Endothelial cell of umbilical vein (primary cell): ENCODE measurements around the gene TAS1R3. TPM values are rescaled to one million over a fixed set of nuclear protein-coding genes. Genes with fewer than 3 reads are reported as not detected.

Experiments used
- BruUV-seq: library from RNA; stranded (reverse); fragments of 400-500 nt; replicated peaks from 2 replicates; lab custom pipeline; 2021; lab: Mats Ljungman, UMichigan
- CTCF ChIA-PET: fragments of 300-600, 350-600 bp; sonication (Branson Sonifier 250); formaldehyde crosslinking; loops from one replicate; lab custom pipeline; 2021; ENCODE audit warnings: antibody characterized with exemption, inconsistent platforms; lab: Charles Lee
- POLR2A ChIA-PET: fragments of 300-600, 350-600 bp; sonication (Branson Sonifier 250); formaldehyde crosslinking; loops from one replicate; lab custom pipeline; 2021; ENCODE audit warnings: antibody characterized with exemption, inconsistent platforms; lab: Charles Lee
- DNase-seq: peaks from one replicate; pipeline ENCODE4 v3.0.0-alpha.2; 2011; ENCODE audit warnings: low read depth, low spot score
- FAIRE-seq: peaks from 2 replicates; lab custom pipeline; 2011; peaks lifted over from hg19 to GRCh38; lab: Jason Lieb, UNC
- H2AFZ ChIP-seq: 2 replicates; pipeline ENCODE4 v1.6.0; 2012; ENCODE audit warnings: low read depth, low read length, control low read depth, inconsistent platforms
- H3K27ac ChIP-seq: 2 replicates; pipeline ENCODE4 v1.5.1; 2011; ENCODE audit warnings: low read depth, mild to moderate bottlenecking, control low read depth, low read length, moderate library complexity; ENCODE audit not compliant: insufficient read depth
- H3K27me3 ChIP-seq, 2 experiments: 2 replicates each; pipeline versions ENCODE4 v1.6.0 to v1.6.1; 2011; ENCODE audit warnings: low read length in 2 of 2, mixed read lengths in 1 of 2; ENCODE audit not compliant: control insufficient read depth in 2 of 2, insufficient read depth in 2 of 2
- H3K36me3 ChIP-seq, 2 experiments: 2 replicates in 1 of 2; 3 replicates in 1 of 2; pipeline ENCODE4 v1.5.1; 2011; ENCODE audit warnings: low read length in 2 of 2, mild to moderate bottlenecking in 1 of 2, moderate library complexity in 1 of 2; ENCODE audit not compliant: control insufficient read depth in 2 of 2, insufficient read depth in 2 of 2; ENCODE audit errors: extremely low read depth in 1 of 2
- H3K4me1 ChIP-seq: 3 replicates; pipeline ENCODE4 v1.5.1; 2011; ENCODE audit warnings: mild to moderate bottlenecking, low read length; ENCODE audit not compliant: control insufficient read depth, insufficient read depth; ENCODE audit errors: extremely low read depth
- H3K4me2 ChIP-seq: 2 replicates; pipeline ENCODE4 v1.6.1; 2011; ENCODE audit warnings: low read length, control low read depth, mixed read lengths; ENCODE audit not compliant: insufficient read depth
- H3K4me3 ChIP-seq, 3 experiments: fragments of 200-600 bp in 1 of 3; sonication (generic), shearing (Covaris generic) in 1 of 3; replicated peaks in 1 of 3; 2 replicates each; pipeline ENCODE4 v1.5.1; 2011 to 2016; ENCODE audit warnings: control low read depth in 3 of 3, low read length in 3 of 3, mild to moderate bottlenecking in 2 of 3, inconsistent platforms in 1 of 3, low read depth in 1 of 3, moderate library complexity in 1 of 3; ENCODE audit not compliant: insufficient read depth in 1 of 3
- H3K79me2 ChIP-seq: 2 replicates; pipeline ENCODE4 v1.6.0; 2012; ENCODE audit warnings: low read length, inconsistent platforms; ENCODE audit not compliant: control insufficient read depth, insufficient read depth
- H3K9ac ChIP-seq: replicated peaks from 2 replicates; pipeline ENCODE3; 2011; ENCODE audit warnings: low read length, control low read depth; ENCODE audit not compliant: insufficient read depth; ENCODE audit errors: extremely low read depth
- H3K9me1 ChIP-seq: replicated peaks from 3 replicates; pipeline ENCODE4 v1.6.0; 2011; ENCODE audit warnings: mild to moderate bottlenecking, low read length; ENCODE audit not compliant: control insufficient read depth, insufficient read depth; ENCODE audit errors: extremely low read depth
- H3K9me3 ChIP-seq: replicated peaks from 2 replicates; pipeline ENCODE4 v1.5.1; 2012; ENCODE audit warnings: low read length, inconsistent platforms; ENCODE audit not compliant: control insufficient read depth, insufficient read depth
- H4K20me1 ChIP-seq: replicated peaks from 2 replicates; pipeline ENCODE3; 2011; ENCODE audit warnings: mild to moderate bottlenecking, low read length; ENCODE audit not compliant: control insufficient read depth, insufficient read depth; ENCODE audit errors: extremely low read depth
- CTCF ChIP-seq, 2 donors: IDR thresholded peaks; 1 replicate in 1 of 2; 2 replicates in 1 of 2; pipeline ENCODE4 v1.5.1; 2011; ENCODE audit warnings: low read length in 2 of 2, mild to moderate bottlenecking in 2 of 2, moderate library complexity in 2 of 2, control low read depth in 1 of 2, inconsistent platforms in 1 of 2, low read depth in 1 of 2; ENCODE audit not compliant: insufficient read depth in 1 of 2; ENCODE audit errors: extremely low read depth in 1 of 2
- EZH2 ChIP-seq: IDR thresholded peaks from 2 replicates; pipeline ENCODE4 v1.6.1; 2012; ENCODE audit warnings: borderline replicate concordance, low read depth, mild to moderate bottlenecking, moderate library complexity, low read length, inconsistent platforms; ENCODE audit not compliant: severe bottlenecking
- FOS ChIP-seq: IDR thresholded peaks from 2 replicates; pipeline ENCODE4 v1.6.1; 2011; ENCODE audit warnings: mild to moderate bottlenecking, low read length, moderate library complexity, borderline replicate concordance; ENCODE audit not compliant: insufficient read depth
- GATA2 ChIP-seq: IDR thresholded peaks from 2 replicates; pipeline ENCODE4 v1.7.0; 2011; ENCODE audit warnings: low read depth, mild to moderate bottlenecking, moderate library complexity, mixed read lengths, low read length; ENCODE audit not compliant: insufficient read length, insufficient read depth
- JUN ChIP-seq: IDR thresholded peaks from 2 replicates; pipeline ENCODE4 v1.6.1; 2011; ENCODE audit warnings: borderline replicate concordance, low read depth; ENCODE audit not compliant: insufficient read length, insufficient read depth
- MAX ChIP-seq: IDR thresholded peaks from 2 replicates; pipeline ENCODE4 v1.6.1; 2011; ENCODE audit not compliant: insufficient read depth, insufficient read length
- MYC ChIP-seq: IDR thresholded peaks from one replicate; pipeline ENCODE4 v1.6.1; 2011; ENCODE audit warnings: mild to moderate bottlenecking, low read depth, low read length
- POLR2A ChIP-seq: IDR thresholded peaks from 2 replicates; pipeline ENCODE4 v1.6.1; 2012; ENCODE audit warnings: low read depth, mild to moderate bottlenecking, control low read depth, low read length
- POLR2AphosphoS5 ChIP-seq: IDR thresholded peaks from 2 replicates; pipeline ENCODE4 v1.6.1; 2012; ENCODE audit warnings: low read depth, mild to moderate bottlenecking, control low read depth, low read length, moderate library complexity; ENCODE audit not compliant: insufficient read depth
- dilution Hi-C: fragments of 300-500 bp; cut with MboI; formaldehyde crosslinking; loops from one replicate; pipeline ENCODE4 v1.15.0; 2019; ENCODE audit warnings: low sequenced_read_pairs; ENCODE audit not compliant: extremely low pct_ligation_motif_present
- intact Hi-C: fragments of 100-400 bp; cut with micrococcal nuclease; formaldehyde crosslinking; loops from one replicate; pipeline ENCODE4 v1.10.0; 2022
- polyA plus RNA-seq, 4 experiments: library from polyadenylated mRNA; depleted of rRNA in 3 of 4; stranded (reverse) in 3 of 4; unstranded in 1 of 4; fragments of >200 nt; gene quantifications; 2 replicates each; pipeline versions ENCODE4 v1.2.1 to v1.2.3, GENCODE V29; 2011 to 2012; ENCODE audit warnings: missing spikeins in 1 of 4
- total RNA-seq: library from RNA; stranded (reverse); gene quantifications from 2 replicates; pipeline ENCODE4 v1.2.3, GENCODE V29; 2021

The TAS1R3 gene
- total and polyA plus RNA-seq, 2 donors (not counting 3 experiments of a cell fraction or from before 2014, with no cell fraction given): 0.26 to 0.38 TPM

GRCh38 chr1:1345860-1346500 is 14.9 kb downstream of the TAS1R3 start:
- intact Hi-C loops (no loop called here), dilution Hi-C loops (no loop called here)
- peaks cover 0 to 5% of the 10 kb centered on the region in 2 experiments for H3K36me3 ChIP-seq
- no peak overlapping the region for H3K9ac ChIP-seq
- DNase-seq: no peak
- no peaks in the 10 kb centered on the region for H4K20me1 ChIP-seq
- H3K4me1 ChIP-seq: peaks cover 10% of the 10 kb centered on the region
- CTCF ChIA-PET: interaction anchor here (0.6 to 2.0 kb wide), 3 partner anchors 26 to 123 kb away, joined by 3 to 6 read pairs (median 4); no protein-coding TSS in a partner anchor
- no peaks in the 10 kb centered on the region for H3K27me3 ChIP-seq
- no peaks in the 10 kb centered on the region for H3K9me3 ChIP-seq
- no peak overlapping the region for H2AFZ ChIP-seq
- peaks cover 33% of the 10 kb centered on the region for H3K79me2 ChIP-seq
- H3K27ac ChIP-seq: no peak overlapping the region
- POLR2A ChIA-PET: no interaction called here
- no peak for TF ChIP-seq MYC
- no peak for TF ChIP-seq CTCF (IDR thresholded peaks at IDR 0.05; ENCODE audit: extremely low read depth in 1 of 2, insufficient read depth in 1 of 2, low read depth in 1 of 2, low read length in 2 of 2)
- TF ChIP-seq JUN: no peak
- no peak for TF ChIP-seq POLR2AphosphoS5
- TF ChIP-seq FOS: no peak
- no peak for TF ChIP-seq EZH2
- TF ChIP-seq MAX: no peak
- no peak for TF ChIP-seq GATA2
- TF ChIP-seq POLR2A: no peak
- no peak overlapping the region for H3K4me3 ChIP-seq
- H3K9me1 ChIP-seq: no peaks in the 10 kb centered on the region
- BruUV-seq: no TSS peak
- FAIRE-seq: no peak
- H3K4me2 ChIP-seq: no peak overlapping the region
